H1 (cell line): ENCODE results near the gene KTN1. TPM values are rescaled to one million over a fixed set of nuclear protein-coding genes. Genes with fewer than 3 reads are reported as not detected.

Experiments used
- POLR2A ChIP-seq, 2 experiments: IDR thresholded peaks; 1 replicate in 1 of 2; 2 replicates in 1 of 2; pipeline ENCODE4 v1.6.1; 2011; ENCODE audit warnings: low read depth in 2 of 2, low read length in 2 of 2, mild to moderate bottlenecking in 2 of 2; ENCODE audit errors: control extremely low read depth in 1 of 2
- polyA plus RNA-seq, 7 experiments: library from polyadenylated mRNA; depleted of rRNA in 3 of 7; stranded (reverse) in 5 of 7; unstranded in 2 of 7; fragments of >200 nt in 5 of 7; fragments of 200-250 nt in 2 of 7; gene quantifications; 1 replicate in 5 of 7; 2 replicates in 1 of 7; 4 replicates in 1 of 7; pipeline versions ENCODE4 v1.2.1 to v1.2.3, GENCODE V29; 2011 to 2013; ENCODE audit warnings: missing spikeins in 2 of 7, mixed read lengths in 2 of 7
- total RNA-seq: library from RNA; stranded (reverse); fragmentation: NEBNext Ultra II Directional; extraction: Animal tissue kit (Norgen Biotek cat#: 25700); gene quantifications from 2 replicates; pipeline ENCODE4 v1.2.1, GENCODE V29; 2021
- TF ChIP-seq, protein P1 (sequence below): IDR thresholded peaks from 2 replicates; pipeline ENCODE4 v1.6.1; 2012; ENCODE audit warnings: low read length, inconsistent platforms

The KTN1 gene
- total and polyA plus RNA-seq, 2 of the 8 experiments (the other 6 are each of a cell fraction or from before 2014, with no cell fraction given), result 15.4 to 151 TPM

DNA sequence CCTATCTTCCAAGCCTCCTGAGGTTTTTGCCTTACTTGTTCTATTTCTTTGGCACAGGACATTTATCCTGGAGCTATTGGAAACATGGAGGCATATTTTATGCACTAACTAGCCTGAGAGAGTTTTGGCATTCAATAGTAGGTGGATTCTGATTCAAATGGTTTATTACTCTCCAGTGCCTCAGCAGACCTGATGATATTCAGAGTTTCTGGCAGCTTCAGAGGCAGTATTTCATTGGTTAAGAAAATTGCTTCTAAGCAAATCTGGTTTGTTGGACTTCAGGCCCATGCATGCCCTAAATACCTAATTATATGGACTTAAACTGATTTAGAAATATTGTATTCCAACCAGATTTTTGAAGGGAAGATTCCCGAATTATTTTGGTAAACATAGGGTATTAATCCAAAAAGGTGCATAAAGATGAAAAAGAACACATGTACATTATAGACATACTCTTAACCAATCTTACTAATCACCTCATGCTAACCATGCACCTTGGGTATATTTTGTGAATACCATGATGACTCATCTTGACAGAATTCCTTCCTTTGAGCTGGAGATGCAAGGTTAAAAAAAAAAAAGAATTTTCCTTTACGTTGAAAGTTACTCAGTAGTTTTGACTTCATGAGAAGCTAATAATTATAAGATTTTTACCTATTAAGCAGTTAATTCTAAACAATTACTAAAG lies 44.3 kb upstream of the KTN1 start (continued):
- TF ChIP-seq, protein P1, sequence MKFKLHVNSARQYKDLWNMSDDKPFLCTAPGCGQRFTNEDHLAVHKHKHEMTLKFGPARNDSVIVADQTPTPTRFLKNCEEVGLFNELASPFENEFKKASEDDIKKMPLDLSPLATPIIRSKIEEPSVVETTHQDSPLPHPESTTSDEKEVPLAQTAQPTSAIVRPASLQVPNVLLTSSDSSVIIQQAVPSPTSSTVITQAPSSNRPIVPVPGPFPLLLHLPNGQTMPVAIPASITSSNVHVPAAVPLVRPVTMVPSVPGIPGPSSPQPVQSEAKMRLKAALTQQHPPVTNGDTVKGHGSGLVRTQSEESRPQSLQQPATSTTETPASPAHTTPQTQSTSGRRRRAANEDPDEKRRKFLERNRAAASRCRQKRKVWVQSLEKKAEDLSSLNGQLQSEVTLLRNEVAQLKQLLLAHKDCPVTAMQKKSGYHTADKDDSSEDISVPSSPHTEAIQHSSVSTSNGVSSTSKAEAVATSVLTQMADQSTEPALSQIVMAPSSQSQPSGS, result no peak
- no peak for TF ChIP-seq POLR2A (IDR thresholded peaks at IDR 0.05; ENCODE audit: control extremely low read depth in 1 of 2, low read depth in 2 of 2, low read length in 2 of 2)
- TF ChIP-seq, all 59 proteins: peak for 0
